Measurements from ENCODE around the gene DPEP2. TPM values are rescaled to one million over a fixed set of nuclear protein-coding genes. Genes with fewer than 3 reads are reported as not detected.
A peak's percentile ranks its signal among the peaks of the same experiment; 100 is the strongest.

The DPEP2 gene
- total RNA-seq, 1 donor from 2014 or later: not detected

DNA sequence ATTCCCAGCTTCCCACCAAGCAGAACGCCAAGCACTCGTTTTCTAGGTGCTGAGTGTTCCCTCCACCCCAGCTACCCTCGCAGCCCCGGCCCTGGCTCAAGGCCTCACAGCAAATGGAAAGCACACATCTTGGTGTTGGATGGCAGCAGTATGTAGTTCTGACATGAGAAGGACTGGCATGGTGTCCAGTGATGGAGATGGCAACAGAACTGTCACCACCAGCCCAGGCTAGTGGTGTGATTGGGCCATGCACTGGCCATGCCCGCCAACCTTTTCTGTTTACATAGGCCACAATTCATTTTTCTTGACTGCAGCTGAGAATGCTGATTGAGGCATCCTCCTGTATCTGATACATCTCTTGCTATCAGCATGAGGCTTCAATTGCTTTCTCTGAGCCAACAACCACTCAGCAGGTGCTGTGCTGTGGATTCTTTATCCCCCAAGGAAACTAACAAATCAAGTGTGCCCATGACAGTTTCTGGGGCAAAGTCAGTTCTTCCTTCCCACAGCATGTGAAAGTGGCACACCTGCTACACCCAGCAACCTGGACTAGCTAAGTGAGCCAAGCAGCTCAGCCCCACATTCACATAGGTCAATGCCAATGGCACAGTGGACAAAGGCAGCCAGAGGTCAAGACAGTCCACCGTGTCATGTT, 34.7 kb downstream of the DPEP2 start:
- FAIRE-seq (no peak), DNase-seq (ENCODE audit: low read depth) (no peak)
- Histone ChIP-seq H3K79me2 (ENCODE audit: insufficient read depth, low read length) (peaks cover 86% of the 10 kb centered on the region), H3K9ac (ENCODE audit: low read length) (no peak overlapping the region), H3K4me1 (ENCODE audit: insufficient read depth, low read length) (peaks cover 48% of the 10 kb centered on the region), H3K4me3 (ENCODE audit: insufficient read depth, low read depth, low read length) (no peak overlapping the region), H3K9me3 (ENCODE audit: insufficient read depth, low read depth, low read length) (no peaks in the 10 kb centered on the region), H4K20me1 (ENCODE audit: insufficient read depth, low read length) (peaks cover 83% of the 10 kb centered on the region), H3K36me3 (ENCODE audit: insufficient read depth, low read length) (peaks cover 25% of the 10 kb centered on the region), H3K4me2 (ENCODE audit: low read length) (peak overlapping the region; percentile 25), H2AFZ (ENCODE audit: low read depth, low read length) (no peak overlapping the region), H3K27ac (ENCODE audit: low read depth, low read length) (no peak overlapping the region), H3K27me3 (ENCODE audit: insufficient read depth, low read length) (no peaks in the 10 kb centered on the region)
- Mint-ChIP-seq H3K27ac (ENCODE audit: unreplicated experiment) (peak overlapping the region; percentile 43), H3K4me1 (ENCODE audit: low read depth, unreplicated experiment) (peaks cover 28% of the 10 kb centered on the region), H3K36me3 (ENCODE audit: low read depth, unreplicated experiment) (peaks cover 19% of the 10 kb centered on the region), H3K4me3 (ENCODE audit: unreplicated experiment) (peak overlapping the region; percentile 23), H3K27me3 (ENCODE audit: low read depth, unreplicated experiment) (peaks cover under 1% of the 10 kb centered on the region), H3K9me3 (ENCODE audit: unreplicated experiment) (no peaks in the 10 kb centered on the region)
- TF ChIP-seq, protein P1, sequence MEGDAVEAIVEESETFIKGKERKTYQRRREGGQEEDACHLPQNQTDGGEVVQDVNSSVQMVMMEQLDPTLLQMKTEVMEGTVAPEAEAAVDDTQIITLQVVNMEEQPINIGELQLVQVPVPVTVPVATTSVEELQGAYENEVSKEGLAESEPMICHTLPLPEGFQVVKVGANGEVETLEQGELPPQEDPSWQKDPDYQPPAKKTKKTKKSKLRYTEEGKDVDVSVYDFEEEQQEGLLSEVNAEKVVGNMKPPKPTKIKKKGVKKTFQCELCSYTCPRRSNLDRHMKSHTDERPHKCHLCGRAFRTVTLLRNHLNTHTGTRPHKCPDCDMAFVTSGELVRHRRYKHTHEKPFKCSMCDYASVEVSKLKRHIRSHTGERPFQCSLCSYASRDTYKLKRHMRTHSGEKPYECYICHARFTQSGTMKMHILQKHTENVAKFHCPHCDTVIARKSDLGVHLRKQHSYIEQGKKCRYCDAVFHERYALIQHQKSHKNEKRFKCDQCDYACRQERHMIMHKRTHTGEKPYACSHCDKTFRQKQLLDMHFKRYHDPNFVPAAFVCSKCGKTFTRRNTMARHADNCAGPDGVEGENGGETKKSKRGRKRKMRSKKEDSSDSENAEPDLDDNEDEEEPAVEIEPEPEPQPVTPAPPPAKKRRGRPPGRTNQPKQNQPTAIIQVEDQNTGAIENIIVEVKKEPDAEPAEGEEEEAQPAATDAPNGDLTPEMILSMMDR (IDR thresholded peaks at IDR 0.05; ENCODE audit: insufficient read depth, low read depth, low read length): no peak
- TF ChIP-seq EZH2 (IDR thresholded peaks at IDR 0.05; ENCODE audit: insufficient read depth, low read length): no peak

DNA sequence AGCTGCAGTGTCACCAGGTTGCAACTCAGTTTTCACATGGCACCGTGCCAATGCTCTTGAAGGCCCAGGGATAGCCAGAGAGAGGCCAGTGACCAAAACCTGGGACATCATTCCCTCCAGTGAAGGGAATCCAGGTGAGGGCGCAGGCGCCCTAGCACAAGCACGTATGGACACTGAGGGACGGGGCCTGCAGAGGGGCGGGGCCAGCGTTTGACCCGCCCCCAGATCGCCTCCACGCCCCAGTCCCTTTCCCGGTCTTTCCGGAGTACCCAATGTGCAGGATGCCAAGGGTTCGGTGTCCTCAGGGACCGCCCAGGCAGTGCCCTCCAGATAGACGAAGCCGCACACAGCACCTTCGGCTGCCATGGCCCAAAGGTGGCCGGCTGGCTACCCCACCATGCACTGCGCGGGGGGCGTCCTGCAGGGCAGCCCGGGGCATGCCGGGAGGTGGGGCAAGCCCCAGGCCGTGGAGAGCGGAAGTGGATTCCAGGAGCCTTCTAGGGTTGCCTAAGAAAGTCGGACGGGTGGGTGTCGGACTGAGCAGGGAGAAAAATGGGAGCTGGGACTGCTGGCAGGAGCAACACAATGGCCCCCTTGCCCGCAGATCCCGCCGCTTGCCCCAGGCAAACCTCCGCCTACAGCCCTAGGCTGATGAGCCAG, 35.5 kb downstream of the DPEP2 start:
- Histone ChIP-seq H3K4me1 (ENCODE audit: insufficient read depth, low read length) (peaks cover 48% of the 10 kb centered on the region), H3K79me2 (ENCODE audit: insufficient read depth, low read length) (peaks cover 94% of the 10 kb centered on the region), H2AFZ (ENCODE audit: low read depth, low read length) (no peak overlapping the region), H4K20me1 (ENCODE audit: insufficient read depth, low read length) (peaks cover 91% of the 10 kb centered on the region), H3K27ac (ENCODE audit: low read depth, low read length) (no peak overlapping the region), H3K9ac (ENCODE audit: low read length) (no peak overlapping the region), H3K4me2 (ENCODE audit: low read length) (peak overlapping the region; percentile 25), H3K36me3 (ENCODE audit: insufficient read depth, low read length) (peaks cover 29% of the 10 kb centered on the region), H3K4me3 (ENCODE audit: insufficient read depth, low read depth, low read length) (no peak overlapping the region), H3K27me3 (ENCODE audit: insufficient read depth, low read length) (no peaks in the 10 kb centered on the region), H3K9me3 (ENCODE audit: insufficient read depth, low read depth, low read length) (no peaks in the 10 kb centered on the region)
- Mint-ChIP-seq H3K4me1 (ENCODE audit: low read depth, unreplicated experiment) (peaks cover 29% of the 10 kb centered on the region), H3K27me3 (ENCODE audit: low read depth, unreplicated experiment) (no peaks in the 10 kb centered on the region), H3K36me3 (ENCODE audit: low read depth, unreplicated experiment) (peaks cover 21% of the 10 kb centered on the region), H3K4me3 (ENCODE audit: unreplicated experiment) (no peak overlapping the region), H3K9me3 (ENCODE audit: unreplicated experiment) (no peaks in the 10 kb centered on the region), H3K27ac (ENCODE audit: unreplicated experiment) (no peak overlapping the region)
- TF ChIP-seq EZH2 (IDR thresholded peaks at IDR 0.05; ENCODE audit: insufficient read depth, low read length): no peak
- TF ChIP-seq, protein P1 (IDR thresholded peaks at IDR 0.05; ENCODE audit: insufficient read depth, low read depth, low read length): no peak
- DNase-seq (ENCODE audit: low read depth) (no peak), FAIRE-seq (no peak)

DNA sequence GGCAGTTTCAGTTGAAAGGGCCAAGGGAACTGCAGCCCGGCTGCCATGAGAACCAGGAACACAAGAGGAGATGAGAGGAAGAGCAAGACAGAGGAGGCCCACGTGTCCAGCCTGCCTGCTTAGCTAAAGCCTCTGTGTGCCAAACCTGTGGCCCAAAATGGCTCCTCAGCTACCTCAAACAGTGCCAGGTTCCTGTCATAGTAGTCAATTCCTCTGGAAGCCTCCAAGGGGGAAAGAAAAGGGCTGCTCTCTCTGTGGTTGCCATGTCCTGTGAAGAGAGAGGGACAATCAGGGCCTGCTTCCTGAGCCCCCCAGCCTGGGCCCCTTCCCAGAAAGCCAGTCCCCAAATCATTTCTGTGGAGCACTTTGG, 36.0 kb downstream of the DPEP2 start:
- Mint-ChIP-seq H3K27ac (ENCODE audit: unreplicated experiment) (no peak overlapping the region), H3K4me3 (ENCODE audit: unreplicated experiment) (no peak overlapping the region), H3K36me3 (ENCODE audit: low read depth, unreplicated experiment) (peaks cover 26% of the 10 kb centered on the region), H3K9me3 (ENCODE audit: unreplicated experiment) (no peaks in the 10 kb centered on the region), H3K27me3 (ENCODE audit: low read depth, unreplicated experiment) (no peaks in the 10 kb centered on the region), H3K4me1 (ENCODE audit: low read depth, unreplicated experiment) (peaks cover 29% of the 10 kb centered on the region)
- Histone ChIP-seq H3K4me1 (ENCODE audit: insufficient read depth, low read length) (peaks cover 45% of the 10 kb centered on the region), H3K27me3 (ENCODE audit: insufficient read depth, low read length) (no peaks in the 10 kb centered on the region), H3K9ac (ENCODE audit: low read length) (no peak overlapping the region), H3K9me3 (ENCODE audit: insufficient read depth, low read depth, low read length) (no peaks in the 10 kb centered on the region), H3K79me2 (ENCODE audit: insufficient read depth, low read length) (peaks cover 98% of the 10 kb centered on the region), H3K4me2 (ENCODE audit: low read length) (no peak overlapping the region), H3K4me3 (ENCODE audit: insufficient read depth, low read depth, low read length) (no peak overlapping the region), H2AFZ (ENCODE audit: low read depth, low read length) (no peak overlapping the region), H4K20me1 (ENCODE audit: insufficient read depth, low read length) (peaks cover 96% of the 10 kb centered on the region), H3K36me3 (ENCODE audit: insufficient read depth, low read length) (peaks cover 34% of the 10 kb centered on the region), H3K27ac (ENCODE audit: low read depth, low read length) (no peak overlapping the region)
- TF ChIP-seq, protein P1 (IDR thresholded peaks at IDR 0.05; ENCODE audit: insufficient read depth, low read depth, low read length): no peak
- TF ChIP-seq EZH2 (IDR thresholded peaks at IDR 0.05; ENCODE audit: insufficient read depth, low read length): no peak
- DNase-seq (ENCODE audit: low read depth): no peak
- no peak for FAIRE-seq
